Thymus (tissue), 11 donors: ENCODE results near the gene ATAD3B. TPM values are rescaled to one million over a fixed set of nuclear protein-coding genes. Genes with fewer than 3 reads are reported as not detected.
"Not testable (repeated sequence)": the region's sequence is repeated elsewhere in the genome, so short reads cannot be mapped to it uniquely, and the experiment has no call there.

Source experiments
- DNase-seq, 9 donors: peaks; one replicate each; pipeline ENCODE4 v3.0.0-alpha.2; 2013; ENCODE audit warnings: low spot score in 9 of 9, low read depth in 6 of 9, missing footprints in 1 of 9
- H3K27ac ChIP-seq, 2 donors: one replicate each; pipeline ENCODE4 v1.5.1; 2013; ENCODE audit warnings: control low read depth in 1 of 2, low read depth in 1 of 2, low read length in 1 of 2, mild to moderate bottlenecking in 1 of 2, moderate library complexity in 1 of 2
- H3K27me3 ChIP-seq, 2 donors: one replicate each; pipeline ENCODE4 v1.5.1; 2013; ENCODE audit warnings: low read length in 1 of 2; ENCODE audit not compliant: control insufficient read depth in 2 of 2, insufficient read depth in 1 of 2
- H3K36me3 ChIP-seq, 2 donors: one replicate each; pipeline ENCODE4 v1.5.1; 2013; ENCODE audit warnings: low read length in 1 of 2, mild to moderate bottlenecking in 1 of 2, moderate library complexity in 1 of 2; ENCODE audit not compliant: control insufficient read depth in 2 of 2, insufficient read depth in 2 of 2
- H3K4me1 ChIP-seq, 2 donors: one replicate each; pipeline ENCODE4 v1.5.1; 2013; ENCODE audit warnings: low read length in 2 of 2; ENCODE audit not compliant: control insufficient read depth in 2 of 2, insufficient read depth in 2 of 2
- H3K4me3 ChIP-seq, 2 donors: one replicate each; pipeline ENCODE4 v1.5.1; 2013; ENCODE audit warnings: low read length in 2 of 2, control low read depth in 1 of 2, mild to moderate bottlenecking in 1 of 2
- H3K9me3 ChIP-seq, 2 donors: one replicate each; pipeline ENCODE4 v1.5.1; 2013; ENCODE audit warnings: low read length in 1 of 2, mild to moderate bottlenecking in 1 of 2; ENCODE audit not compliant: control insufficient read depth in 2 of 2, insufficient read depth in 1 of 2
- WGBS: extraction: QIAGEN DNeasy Blood & Tissue Kit; methylation state at CpG from one replicate; pipeline ENCODE4 v1.1.7; 2013; 5-methylcytosine and 5-hydroxymethylcytosine counted together
- polyA plus RNA-seq: library from polyadenylated mRNA; stranded (reverse); fragments of 200-250 nt; gene quantifications from one replicate; pipeline ENCODE4 v1.2.3, GENCODE V29; 2013
- total RNA-seq: library from RNA; stranded (reverse); fragments of 120-200 nt; gene quantifications from one replicate; pipeline ENCODE4 v1.2.4, GENCODE V29; 2013
- donor health status: healthy.

The ATAD3B gene
- total and polyA plus RNA-seq, 2 donors: 14.9 to 58.9 TPM

DNA sequence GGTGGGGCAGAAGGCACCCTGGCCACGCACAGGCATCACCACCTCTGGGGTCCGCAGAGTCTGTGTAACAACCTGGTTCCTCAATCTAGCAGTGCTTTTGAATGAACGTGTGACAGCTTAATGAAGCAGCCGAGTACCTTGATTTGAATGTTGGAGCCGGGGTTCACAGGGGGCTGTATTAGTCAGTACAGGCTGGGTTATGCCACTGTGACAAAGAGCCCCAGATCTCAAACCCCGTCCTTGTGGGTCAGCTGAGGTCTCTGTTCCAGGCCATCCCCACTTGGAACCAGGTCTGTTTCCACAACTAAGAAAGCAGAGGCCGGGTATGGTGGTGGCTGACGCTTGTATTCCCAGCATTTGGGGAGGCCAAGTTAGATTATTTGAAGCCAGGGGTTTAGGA lies 58.4 kb downstream of the ATAD3B start:
- 99% methylated on average over 8 of the region's 8 CpGs for WGBS
- peaks cover 1 to 18% of the 10 kb centered on the region in 2 donors for H3K9me3 ChIP-seq
- H3K36me3 ChIP-seq: peaks cover 35 to 44% of the 10 kb centered on the region in 2 donors

DNA sequence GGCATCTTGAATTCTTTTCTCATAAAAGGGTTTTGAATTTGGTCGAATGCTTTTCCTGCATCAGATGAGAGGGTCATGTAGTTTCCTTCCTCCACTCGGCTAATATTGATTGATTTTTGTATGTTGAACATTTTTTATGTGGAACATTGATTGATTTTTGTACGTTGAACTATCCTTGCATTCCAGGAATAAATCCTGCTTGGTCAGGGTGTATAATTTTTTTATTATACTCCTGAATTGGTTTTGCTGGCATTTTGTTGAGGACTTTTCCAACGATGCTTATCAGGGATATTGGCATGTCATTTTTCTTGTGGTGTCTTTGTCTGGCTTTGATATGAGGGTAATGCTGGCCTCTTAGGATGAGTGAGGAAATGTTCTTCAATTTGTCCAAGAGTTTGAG lies 60.4 kb downstream of the ATAD3B start:
- no peak overlapping the region for H3K27ac ChIP-seq
- H3K4me3 ChIP-seq: no peak overlapping the region
- DNase-seq: no peak
- H3K9me3 ChIP-seq: peaks cover 1 to 18% of the 10 kb centered on the region in 2 donors
- 97% methylated on average over 4 of the region's 4 CpGs for WGBS
- H3K36me3 ChIP-seq: peaks cover 27 to 47% of the 10 kb centered on the region in 2 donors
- H3K4me1 ChIP-seq: no peaks in the 10 kb centered on the region
- no peaks in the 10 kb centered on the region for H3K27me3 ChIP-seq

More for the DNA sequence above, 58.4 kb downstream of the ATAD3B start:
- no peak overlapping the region for H3K4me3 ChIP-seq
- DNase-seq: no peak
- H3K27me3 ChIP-seq: no peaks in the 10 kb centered on the region
- H3K4me1 ChIP-seq: no peaks in the 10 kb centered on the region
- no peak overlapping the region for H3K27ac ChIP-seq

DNA sequence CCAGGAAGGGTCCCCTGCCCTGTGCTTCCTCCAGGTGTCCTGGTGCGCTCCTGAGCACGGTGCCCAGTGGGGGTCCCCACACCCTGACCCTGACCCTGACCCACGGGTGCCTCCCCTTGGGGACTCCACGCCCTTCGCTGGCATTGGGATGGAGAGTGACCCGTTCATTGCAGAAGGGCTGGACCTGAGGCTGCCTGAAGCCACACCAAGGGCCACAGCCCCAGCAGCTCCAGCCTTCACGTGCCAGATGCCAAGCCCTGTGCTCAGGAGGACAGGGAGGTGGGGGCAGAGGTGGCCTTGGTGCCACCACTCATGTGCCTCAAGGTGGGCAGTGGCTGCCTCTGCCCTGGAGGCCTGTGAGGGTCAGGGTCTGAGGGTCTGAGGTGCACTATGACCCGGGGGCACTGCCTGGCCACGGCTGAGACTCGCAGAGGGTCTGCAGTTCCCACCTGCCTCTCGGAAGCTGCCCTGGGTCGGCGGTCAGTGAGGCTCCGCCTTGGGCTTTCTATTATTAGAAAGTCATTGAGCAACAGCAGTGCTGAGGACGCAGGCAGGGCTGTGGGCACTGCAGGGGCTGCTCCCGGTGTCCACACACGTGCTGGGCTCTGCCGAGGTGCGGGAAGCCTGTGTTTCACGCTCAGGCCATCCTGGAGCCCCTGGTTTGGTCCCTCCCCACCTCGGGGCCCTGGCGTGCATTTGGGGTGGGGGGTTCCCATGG lies 61.8 kb downstream of the ATAD3B start:
- not testable (repeated sequence) for H3K4me3 ChIP-seq, H3K4me1 ChIP-seq, DNase-seq, H3K27ac ChIP-seq, H3K27me3 ChIP-seq
- H3K36me3 ChIP-seq: peaks cover 16 to 36% of the 10 kb centered on the region in 2 donors
- H3K9me3 ChIP-seq: peaks cover 1 to 18% of the 10 kb centered on the region in 2 donors
- WGBS: 90% methylated on average over 20 of the region's 22 CpGs

DNA sequence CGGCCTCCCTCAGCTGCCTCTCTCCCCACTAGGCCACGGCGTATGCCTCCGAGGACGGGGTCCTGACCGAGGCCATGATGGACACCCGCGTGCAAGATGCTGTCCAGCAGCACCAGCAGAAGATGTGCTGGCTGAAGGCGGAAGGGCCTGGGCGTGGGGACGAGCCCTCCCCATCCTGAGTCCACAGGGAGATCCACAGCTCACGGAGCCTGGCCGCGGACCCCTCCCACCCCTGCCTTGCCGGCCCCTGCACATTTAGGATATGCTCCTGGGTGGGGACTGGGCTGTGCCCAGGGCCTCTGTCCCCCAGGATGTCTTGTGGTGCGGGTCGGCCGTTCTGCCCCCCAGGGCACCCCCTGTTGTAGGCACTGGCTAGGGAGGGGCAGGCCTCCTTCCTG lies 62.3 kb downstream of the ATAD3B start:
- not testable (repeated sequence) for H3K27me3 ChIP-seq, H3K27ac ChIP-seq, H3K4me1 ChIP-seq, H3K4me3 ChIP-seq, DNase-seq
- Histone ChIP-seq H3K9me3 (peaks cover 1 to 18% of the 10 kb centered on the region in 2 donors), H3K36me3 (peaks cover 12 to 30% of the 10 kb centered on the region in 2 donors)
- 95% methylated on average over 15 of the region's 18 CpGs for WGBS

DNA sequence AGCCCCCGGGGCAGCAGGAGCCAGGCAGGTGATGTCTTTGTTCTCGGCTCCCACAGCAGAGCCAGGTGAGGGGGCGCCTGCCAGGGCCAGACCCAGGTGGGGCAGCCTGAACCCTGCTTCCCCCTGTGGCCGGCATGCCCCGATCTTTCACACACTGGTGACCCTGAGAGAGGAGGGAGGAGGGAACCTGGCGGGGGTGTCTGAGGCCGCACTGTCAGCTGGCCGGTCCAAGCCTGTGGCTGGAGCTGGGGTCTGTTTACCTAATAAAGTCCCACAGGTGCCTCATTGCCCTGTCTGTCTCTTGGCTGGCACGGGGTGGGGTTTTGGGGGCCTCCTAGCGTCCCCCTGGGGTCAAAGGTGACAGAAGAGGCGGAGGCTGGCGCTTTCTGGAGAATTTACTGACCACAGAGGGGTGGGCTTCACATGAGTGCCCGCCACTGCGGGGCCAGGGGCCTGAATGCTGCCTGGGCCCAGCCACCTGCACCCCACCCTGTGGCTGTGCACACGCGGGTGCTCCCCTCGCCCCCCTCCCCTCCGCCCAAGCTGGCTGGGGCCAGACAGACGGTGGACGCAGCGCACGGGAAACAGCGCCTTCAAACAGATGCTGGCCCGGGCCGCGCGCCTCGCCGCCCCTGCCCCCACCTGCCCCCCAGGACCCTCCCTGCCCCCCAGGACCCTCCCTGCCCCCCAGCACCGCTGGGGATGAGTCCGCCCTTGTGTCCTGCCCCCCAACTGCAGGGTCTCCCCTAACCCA lies 63.0 kb downstream of the ATAD3B start:
- Histone ChIP-seq H3K27me3 (peaks cover 5 to 15% of the 10 kb centered on the region in 2 donors), H3K4me3 (no peak overlapping the region), H3K9me3 (peaks cover 1 to 18% of the 10 kb centered on the region in 2 donors), H3K27ac (no peak overlapping the region), H3K36me3 (peaks cover 9 to 25% of the 10 kb centered on the region in 2 donors), H3K4me1 (peaks cover 0 to 4% of the 10 kb centered on the region in 2 donors)
- 95% methylated on average over 31 of the region's 31 CpGs for WGBS
- no peak for DNase-seq

DNA sequence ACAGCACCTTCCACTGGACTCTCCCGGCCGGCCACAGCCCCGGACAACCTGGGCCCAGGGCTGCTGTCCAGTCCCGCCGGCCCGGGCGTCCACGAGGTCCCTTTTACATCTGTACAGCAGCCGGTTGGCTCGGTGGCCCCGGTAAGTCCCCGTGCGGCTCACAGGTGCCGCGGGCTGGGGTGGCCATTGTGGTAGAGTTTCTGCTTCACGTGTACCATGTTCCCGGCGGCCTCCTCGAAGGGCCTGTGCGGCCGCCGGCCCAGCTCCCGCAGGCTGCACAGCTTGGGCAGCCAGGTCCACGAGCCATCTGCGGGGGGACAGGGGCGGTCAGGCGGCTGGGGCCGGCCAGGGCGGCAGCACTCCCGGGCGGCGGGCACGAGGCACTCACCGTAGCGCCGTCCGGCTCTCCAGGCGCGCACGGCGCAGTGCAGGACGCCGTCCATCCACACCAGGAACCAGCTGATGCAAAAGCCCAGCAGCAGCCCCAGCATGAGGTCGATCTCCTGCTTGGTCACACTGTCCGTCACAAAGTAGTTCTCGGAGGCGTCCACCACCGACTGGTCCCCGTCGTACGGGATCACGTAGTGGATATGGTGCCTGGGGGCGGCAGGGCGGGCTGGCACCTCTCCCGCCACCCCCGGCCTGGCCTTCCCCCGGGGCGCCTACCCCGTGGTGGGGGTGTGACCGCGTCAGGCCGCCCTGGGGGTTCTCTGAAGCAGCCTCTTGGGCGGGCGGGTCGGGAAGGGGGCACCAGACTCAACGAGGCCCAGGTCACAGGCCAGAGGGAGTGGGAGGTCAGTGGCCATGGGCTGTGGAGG lies 63.8 kb downstream of the ATAD3B start:
- Histone ChIP-seq H3K27ac (no peak overlapping the region), H3K27me3 (peaks cover 5 to 17% of the 10 kb centered on the region in 2 donors), H3K4me3 (no peak overlapping the region), H3K9me3 (peaks cover 0 to 12% of the 10 kb centered on the region in 2 donors), H3K4me1 (peaks cover 0 to 4% of the 10 kb centered on the region in 2 donors), H3K36me3 (peaks cover 3 to 18% of the 10 kb centered on the region in 2 donors)
- WGBS: 97% methylated on average over 66 of the region's 66 CpGs
- no peak for DNase-seq

DNA sequence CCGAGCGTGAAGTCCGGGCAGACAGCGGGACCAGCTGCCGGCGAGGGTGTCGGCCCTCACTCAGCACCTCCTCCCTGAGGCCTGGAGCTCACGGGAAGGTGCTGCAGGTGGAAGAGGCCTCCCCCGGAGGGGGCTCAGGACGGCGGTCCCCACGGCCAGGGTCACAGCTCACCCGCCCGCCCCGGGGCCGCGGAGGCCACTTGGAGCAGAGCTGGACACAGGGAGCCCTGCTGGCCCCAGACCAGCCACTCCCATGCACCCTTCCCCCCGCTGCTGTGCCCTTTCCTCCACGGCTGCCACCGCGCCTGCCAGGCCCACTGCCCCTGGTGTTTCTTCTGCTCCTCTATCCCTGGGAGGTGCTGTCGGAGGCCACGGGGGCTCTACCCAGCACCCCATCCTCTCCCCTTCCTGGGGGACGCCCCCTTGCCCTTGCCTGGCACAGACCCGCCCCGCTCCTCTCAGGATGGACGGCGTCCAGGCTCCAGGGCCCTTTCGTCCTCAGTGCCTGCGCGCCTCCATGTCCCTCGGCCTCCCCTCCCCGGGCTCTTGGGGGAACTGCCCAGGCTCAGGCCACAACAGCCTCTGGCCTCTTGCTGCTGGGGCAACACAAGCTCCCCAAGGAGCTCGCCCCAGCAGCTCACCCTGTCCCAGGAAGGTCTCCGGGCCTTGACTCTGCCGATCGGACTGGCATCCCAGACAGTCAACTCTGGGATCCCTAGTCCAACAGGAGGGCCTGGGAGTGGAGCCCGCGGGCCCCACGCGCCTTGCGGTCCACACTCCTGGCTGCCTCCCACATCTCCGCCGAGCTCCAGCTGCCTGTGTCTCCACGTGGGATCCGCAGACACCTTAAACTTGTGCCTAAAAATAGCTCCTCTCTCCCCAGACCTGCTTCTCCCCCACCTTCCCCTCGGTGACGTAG lies 64.7 kb downstream of the ATAD3B start:
- 95% methylated on average over 48 of the region's 48 CpGs for WGBS
- no peak for DNase-seq
- Histone ChIP-seq H3K9me3 (peaks cover 0 to 6% of the 10 kb centered on the region in 2 donors), H3K27me3 (peaks cover 5 to 24% of the 10 kb centered on the region in 2 donors), H3K36me3 (peaks cover 5 to 23% of the 10 kb centered on the region in 2 donors), H3K27ac (no peak overlapping the region), H3K4me3 (no peak overlapping the region), H3K4me1 (peaks cover 2 to 8% of the 10 kb centered on the region in 2 donors)

DNA sequence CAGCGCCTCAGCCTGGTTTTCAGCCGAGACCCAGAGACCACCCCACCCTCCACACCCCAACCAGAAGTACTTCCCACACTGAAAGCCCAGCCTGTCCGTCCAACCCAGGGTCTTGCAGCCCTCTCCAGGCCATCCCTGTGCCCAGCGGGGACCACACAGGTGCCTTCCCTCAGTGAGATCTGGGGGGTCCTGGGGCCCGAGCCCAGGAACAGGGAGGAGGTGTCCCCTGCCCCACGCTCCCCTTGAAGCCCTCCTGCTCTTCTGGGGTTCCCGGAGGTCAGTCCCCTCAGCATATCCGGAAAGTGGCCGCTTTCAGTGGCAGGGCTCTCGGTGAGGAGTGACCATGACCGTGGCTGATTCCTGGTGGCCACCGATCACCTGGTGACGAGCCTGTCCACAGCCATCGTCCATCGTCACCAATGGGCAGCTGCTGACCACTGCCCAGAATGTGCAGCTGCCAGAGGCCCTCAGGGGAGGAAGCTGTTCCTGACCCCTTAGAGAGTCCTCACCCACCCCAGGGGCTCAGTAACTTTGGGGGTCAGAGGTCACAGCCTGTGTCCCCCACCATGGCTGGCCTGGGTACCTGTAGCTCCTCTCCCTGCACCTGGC lies 65.5 kb downstream of the ATAD3B start:
- no peak for DNase-seq
- Histone ChIP-seq H3K27ac (no peak overlapping the region), H3K9me3 (no peaks in the 10 kb centered on the region), H3K27me3 (peaks cover 5 to 25% of the 10 kb centered on the region in 2 donors), H3K4me1 (peaks cover 2 to 8% of the 10 kb centered on the region in 2 donors), H3K4me3 (no peak overlapping the region), H3K36me3 (peaks cover 12 to 30% of the 10 kb centered on the region in 2 donors)
- WGBS: 98% methylated on average over 15 of the region's 15 CpGs
